Activated T-cell treated with anti-CD3 and anti-CD28 coated beads, Interleukin-2, amount 50 U/mL, for 4 hours (primary cell): ENCODE results near the gene ENC1. TPM values are rescaled to one million over a fixed set of nuclear protein-coding genes. Genes with fewer than 3 reads are reported as not detected.

Experiments used
- ATAC-seq, 2 donors: fragments of 200-7000 bp; cut with Tn5 transposase; one replicate each; pipeline ENCODE4 v1.10.0; 2021
- DNase-seq: peaks from one replicate; pipeline ENCODE4 v3.0.0-alpha.2; 2020
- H3K27me3 Mint-ChIP-seq: one replicate; pipeline ENCODE4 v1.8.0; 2021; ENCODE audit warnings: low read depth, mixed read lengths
- H3K36me3 Mint-ChIP-seq: one replicate; pipeline ENCODE4 v1.8.0; 2022; ENCODE audit warnings: mixed read lengths; ENCODE audit not compliant: insufficient read depth
- H3K4me1 Mint-ChIP-seq: one replicate; pipeline ENCODE4 v1.8.0; 2021; ENCODE audit warnings: low read depth, mixed read lengths
- H3K4me3 Mint-ChIP-seq: one replicate; pipeline ENCODE4 v1.8.0; 2021; ENCODE audit warnings: mild to moderate bottlenecking, moderate library complexity, mixed read lengths
- H3K9me3 Mint-ChIP-seq: one replicate; pipeline ENCODE4 v1.8.0; 2021; ENCODE audit warnings: mixed read lengths
- total RNA-seq, 3 donors: library from RNA; stranded (reverse); gene quantifications; one replicate each; pipeline ENCODE4 v1.2.1, GENCODE V29; 2021

Gene ENC1
- total RNA-seq, 3 donors from 2014 or later = 1.8 to 3.0 (median 2.4) TPM

DNA sequence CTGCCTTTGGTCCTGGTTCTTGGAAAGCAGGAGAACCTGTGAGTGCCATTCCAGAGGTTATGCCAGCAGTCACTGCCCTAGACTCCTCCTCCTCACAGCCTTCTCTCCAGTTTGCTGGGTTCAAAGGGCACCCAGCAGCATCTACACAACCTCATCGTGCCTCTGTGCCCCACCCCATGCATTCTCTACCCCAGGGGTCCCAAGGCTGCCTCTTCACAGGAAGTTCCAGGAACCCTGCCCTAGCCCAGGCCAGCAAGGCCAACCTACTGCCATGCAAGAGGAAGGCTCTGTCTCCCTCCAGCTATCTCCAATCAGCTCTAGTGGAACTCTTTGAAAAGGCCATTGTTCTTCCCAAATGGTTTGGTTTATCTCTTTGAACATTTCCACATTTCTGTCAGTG lies 21.2 kb downstream of the ENC1 start:
- ATAC-seq (no peak), DNase-seq (no peak)
- H3K4me1 Mint-ChIP-seq = peaks cover 10% of the 10 kb centered on the region
- peaks cover 18% of the 10 kb centered on the region for H3K27me3 Mint-ChIP-seq
- H3K36me3 Mint-ChIP-seq = no peaks in the 10 kb centered on the region
- H3K4me3 Mint-ChIP-seq = no peak overlapping the region
- H3K9me3 Mint-ChIP-seq = no peaks in the 10 kb centered on the region

- Mint-ChIP-seq H3K27me3 (peaks cover 15% of the 10 kb centered on the region), H3K4me3 (no peak overlapping the region), H3K4me1 (peaks cover 10% of the 10 kb centered on the region), H3K36me3 (no peaks in the 10 kb centered on the region), H3K9me3 (no peaks in the 10 kb centered on the region)
- DNase-seq (no peak), ATAC-seq (no peak)
These were observed 22.4 kb downstream of the ENC1 start for GRCh38 chr5:74618106-74618505.

GRCh38 chr5:74617202-74617601 lies 23.3 kb downstream of the ENC1 start:
- H3K27me3 Mint-ChIP-seq = peaks cover 13% of the 10 kb centered on the region
- no peaks in the 10 kb centered on the region for H3K36me3 Mint-ChIP-seq
- ATAC-seq = no peak

GRCh38 chr5:74616236-74617146 lies 24.0 kb downstream of the ENC1 start:
- Mint-ChIP-seq H3K9me3 (no peaks in the 10 kb centered on the region), H3K4me3 (no peak overlapping the region), H3K27me3 (peaks cover 9% of the 10 kb centered on the region), H3K4me1 (no peaks in the 10 kb centered on the region), H3K36me3 (no peaks in the 10 kb centered on the region)
- DNase-seq = no peak
- ATAC-seq = peak in 1 of 2 donors; percentile 34

More at GRCh38 chr5:74617202-74617601, 23.3 kb downstream of the ENC1 start:
- peaks cover 5% of the 10 kb centered on the region for H3K4me1 Mint-ChIP-seq
- no peaks in the 10 kb centered on the region for H3K9me3 Mint-ChIP-seq
- H3K4me3 Mint-ChIP-seq = no peak overlapping the region
- no peak for DNase-seq

GRCh38 chr5:74613283-74613682 lies 27.2 kb downstream of the ENC1 start:
- no peak for ATAC-seq
- no peaks in the 10 kb centered on the region for H3K9me3 Mint-ChIP-seq
- no peak overlapping the region for H3K4me3 Mint-ChIP-seq
- no peaks in the 10 kb centered on the region for H3K36me3 Mint-ChIP-seq
- DNase-seq = no peak
- H3K27me3 Mint-ChIP-seq = peaks cover 3% of the 10 kb centered on the region
- H3K4me1 Mint-ChIP-seq = peaks cover 2% of the 10 kb centered on the region

DNA sequence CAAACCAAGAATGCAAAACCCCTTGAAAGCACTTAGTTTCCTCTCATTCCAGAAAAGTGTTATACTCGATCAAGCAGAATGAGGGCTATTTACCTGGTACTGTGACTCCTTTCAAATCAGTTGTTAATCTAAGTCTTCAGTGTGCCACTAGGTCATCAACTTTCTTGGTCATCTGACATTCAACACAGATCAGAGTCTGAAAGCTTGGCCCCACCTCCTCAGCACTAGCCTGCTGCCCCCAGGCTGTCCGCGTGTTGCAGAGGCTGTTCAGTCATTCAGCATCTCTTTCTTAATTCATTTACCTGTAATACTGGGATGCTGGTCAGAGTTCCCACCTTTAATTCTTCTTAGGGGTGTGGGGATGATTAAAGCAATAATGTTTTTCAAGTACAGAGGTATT lies 28.5 kb downstream of the ENC1 start:
- Mint-ChIP-seq H3K9me3 (no peaks in the 10 kb centered on the region), H3K27me3 (no peaks in the 10 kb centered on the region), H3K4me3 (no peak overlapping the region), H3K4me1 (peaks cover 2% of the 10 kb centered on the region), H3K36me3 (no peaks in the 10 kb centered on the region)
- DNase-seq = no peak
- no peak for ATAC-seq

DNA sequence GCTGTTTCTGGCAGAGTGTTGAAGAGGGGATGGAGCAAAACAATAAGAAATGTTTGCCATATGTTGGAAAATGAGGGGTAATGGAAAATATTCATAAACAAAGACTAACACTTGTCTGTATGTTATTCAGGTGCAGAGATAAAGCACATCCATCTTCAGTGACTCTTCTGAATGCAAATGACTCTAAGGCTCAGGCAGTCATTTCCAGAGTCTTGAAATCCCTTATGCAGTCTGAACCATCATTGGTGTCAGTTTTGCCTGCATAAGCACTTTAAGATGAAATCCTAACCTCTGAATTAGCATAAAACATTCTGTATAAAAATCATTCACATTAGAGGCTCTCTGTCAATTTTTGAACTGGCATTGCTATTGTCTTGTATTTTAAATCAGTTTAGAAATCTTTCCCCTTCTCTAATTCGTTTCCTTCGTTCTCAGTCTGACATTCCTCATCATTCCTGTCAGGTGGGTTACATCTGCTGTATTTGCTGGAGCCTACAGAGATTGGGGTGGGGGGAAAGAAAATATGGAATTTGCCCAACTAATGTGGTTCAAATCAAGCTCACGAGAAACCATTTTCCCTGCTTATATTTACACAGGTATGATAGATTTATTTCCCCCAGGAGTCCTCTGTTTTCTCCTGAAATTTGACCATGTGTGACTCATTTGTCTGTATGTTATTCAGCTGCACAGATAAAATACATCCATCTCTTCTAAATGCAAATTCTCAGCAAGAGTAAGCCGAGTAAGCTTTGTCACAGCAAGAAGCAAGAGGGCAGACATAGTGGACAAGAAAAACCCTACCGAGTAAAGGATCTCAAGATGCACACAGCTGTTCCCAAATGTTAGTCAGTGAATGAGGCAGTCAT lies 31.6 kb downstream of the ENC1 start:
- H3K9me3 Mint-ChIP-seq = no peaks in the 10 kb centered on the region
- peaks cover 2% of the 10 kb centered on the region for H3K4me1 Mint-ChIP-seq
- H3K4me3 Mint-ChIP-seq = no peak overlapping the region
- no peaks in the 10 kb centered on the region for H3K27me3 Mint-ChIP-seq
- H3K36me3 Mint-ChIP-seq = no peaks in the 10 kb centered on the region
- DNase-seq (no peak), ATAC-seq (peak; percentile 65 to 86)

GRCh38 chr5:74605759-74606158 lies 34.8 kb downstream of the ENC1 start:
- H3K9me3 Mint-ChIP-seq = no peaks in the 10 kb centered on the region
- H3K4me3 Mint-ChIP-seq = no peak overlapping the region
- peaks cover 2% of the 10 kb centered on the region for H3K4me1 Mint-ChIP-seq
- no peak for ATAC-seq
- peaks cover 9% of the 10 kb centered on the region for H3K27me3 Mint-ChIP-seq
- no peaks in the 10 kb centered on the region for H3K36me3 Mint-ChIP-seq
- DNase-seq = no peak

GRCh38 chr5:74603376-74603775 lies 37.2 kb downstream of the ENC1 start:
- Mint-ChIP-seq H3K36me3 (no peaks in the 10 kb centered on the region), H3K27me3 (peaks cover 20% of the 10 kb centered on the region), H3K9me3 (no peaks in the 10 kb centered on the region), H3K4me1 (no peaks in the 10 kb centered on the region), H3K4me3 (no peak overlapping the region)
- ATAC-seq = no peak
- no peak for DNase-seq

GRCh38 chr5:74599148-74599547 lies 41.4 kb downstream of the ENC1 start:
- Mint-ChIP-seq H3K4me1 (no peaks in the 10 kb centered on the region), H3K27me3 (peaks cover 24% of the 10 kb centered on the region), H3K9me3 (no peaks in the 10 kb centered on the region), H3K4me3 (no peak overlapping the region), H3K36me3 (no peaks in the 10 kb centered on the region)
- no peak for DNase-seq
- ATAC-seq = no peak

DNA sequence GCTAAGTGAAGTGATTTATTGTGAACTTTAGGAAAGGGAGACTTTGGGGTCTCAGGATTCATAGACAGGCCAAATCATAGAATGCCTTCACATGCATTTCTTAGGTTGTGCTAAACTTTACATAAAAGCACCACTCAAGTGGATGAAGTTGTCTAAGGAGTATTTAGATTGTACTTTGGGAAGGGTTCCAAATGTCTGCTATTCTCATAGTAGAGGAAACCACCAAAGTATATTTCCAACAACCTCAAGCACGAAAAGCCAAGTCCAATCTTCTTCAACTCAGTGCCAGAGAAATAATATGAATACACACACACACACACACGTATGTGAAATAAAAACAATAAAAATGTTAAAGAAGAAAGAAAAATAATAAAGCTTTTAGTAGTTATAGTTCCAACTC lies 41.8 kb downstream of the ENC1 start:
- no peaks in the 10 kb centered on the region for H3K4me1 Mint-ChIP-seq
- H3K36me3 Mint-ChIP-seq = no peaks in the 10 kb centered on the region
- no peak overlapping the region for H3K4me3 Mint-ChIP-seq

GRCh38 chr5:74596927-74597326 lies 43.6 kb downstream of the ENC1 start:
- Mint-ChIP-seq H3K27me3 (peaks cover 18% of the 10 kb centered on the region), H3K4me1 (no peaks in the 10 kb centered on the region), H3K4me3 (no peak overlapping the region), H3K36me3 (no peaks in the 10 kb centered on the region), H3K9me3 (no peaks in the 10 kb centered on the region)
- no peak for DNase-seq
- no peak for ATAC-seq

More for the DNA sequence above, 41.8 kb downstream of the ENC1 start:
- Mint-ChIP-seq H3K9me3 (no peaks in the 10 kb centered on the region), H3K27me3 (peaks cover 23% of the 10 kb centered on the region)
- ATAC-seq (no peak), DNase-seq (no peak)

- Mint-ChIP-seq H3K9me3 (no peaks in the 10 kb centered on the region), H3K4me1 (no peaks in the 10 kb centered on the region), H3K27me3 (peaks cover 21% of the 10 kb centered on the region), H3K36me3 (no peaks in the 10 kb centered on the region), H3K4me3 (no peak overlapping the region)
- DNase-seq (no peak), ATAC-seq (no peak)
These were observed 45.2 kb downstream of the ENC1 start for GRCh38 chr5:74595143-74595925.
